Panc1 (cell line): ENCODE results near the gene SMAD3.

Experiments used
- CTCF ChIP-seq: fragments of 450-650 bp; IDR thresholded peaks from 2 replicates; pipeline ENCODE4 v1.5.1; 2017; ENCODE audit warnings: mild to moderate bottlenecking
- POLR2AphosphoS5 ChIP-seq: IDR thresholded peaks from 2 replicates; pipeline ENCODE4 v1.6.1; 2012; ENCODE audit warnings: mild to moderate bottlenecking, low read depth, low read length, moderate library complexity
- REST ChIP-seq, 2 experiments: IDR thresholded peaks; 2 replicates each; pipeline ENCODE4 v1.6.1; 2011 to 2012; ENCODE audit warnings: low read depth in 2 of 2, control low read depth in 1 of 2, low read length in 1 of 2, mild to moderate bottlenecking in 1 of 2, moderate library complexity in 1 of 2; ENCODE audit not compliant: insufficient read depth in 1 of 2
- SIN3A ChIP-seq: IDR thresholded peaks from 2 replicates; pipeline ENCODE4 v1.6.1; 2012; ENCODE audit warnings: low read depth, mild to moderate bottlenecking, low read length, moderate library complexity, borderline replicate concordance; ENCODE audit not compliant: insufficient read depth
- TCF7L2 ChIP-seq: IDR thresholded peaks from 2 replicates; pipeline ENCODE4 v1.6.1; 2011; ENCODE audit warnings: mild to moderate bottlenecking, low read depth, low read length, inconsistent platforms

- TF ChIP-seq SIN3A (no peak), CTCF (no peak), POLR2AphosphoS5 (no peak), REST (IDR thresholded peaks at IDR 0.05; ENCODE audit: insufficient read depth in 1 of 2, low read depth in 2 of 2, low read length in 1 of 2) (no peak), TCF7L2 (no peak)
These were observed 52.0 kb downstream of the SMAD3 start for GRCh38 chr15:67117370-67117769.
